Activated naive CD4-positive, alpha-beta T cell (primary cell): ENCODE measurements around the gene COA1.

Source experiments
- DNase-seq, 4 experiments: peaks; one replicate each; lab custom pipeline; 2025; lab: John Stamatoyannopoulos, UW

Gene COA1

GRCh38 chr7:43590862-43591557, 138.3 kb downstream of the COA1 start:
- no peak for DNase-seq

GRCh38 chr7:43589728-43590127, 139.6 kb downstream of the COA1 start:
- no peak for DNase-seq
